K562 (cell line): ENCODE results near the gene TLE7. TPM values are rescaled to one million over a fixed set of nuclear protein-coding genes. Genes with fewer than 3 reads are reported as not detected.

Experiments
- ESRRA ChIP-seq: fragments of 450-650 bp; IDR thresholded peaks from 2 replicates; pipeline ENCODE4 v1.6.1; 2014; ENCODE audit warnings: low read depth, mild to moderate bottlenecking, moderate library complexity, borderline replicate concordance
- KLF13 ChIP-seq: fragments of 450-650 bp; IDR thresholded peaks from 2 replicates; pipeline ENCODE4 v1.6.1; 2016; ENCODE audit warnings: missing genetic modification characterization, low read depth, mild to moderate bottlenecking, missing compliant biosample characterization, moderate library complexity, borderline replicate concordance
- TCF7L2 ChIP-seq: fragments of 150-350 bp; IDR thresholded peaks from 2 replicates; pipeline ENCODE4 v1.6.1; 2016; ENCODE audit warnings: low read depth, mild to moderate bottlenecking, low read length, moderate library complexity
- ZNF445 ChIP-seq: fragments of 250-450 bp; sonication (Bioruptor Pico); IDR thresholded peaks from 2 replicates; pipeline ENCODE4 v1.4.0; 2020; ENCODE audit warnings: low read depth, mild to moderate bottlenecking, moderate library complexity
- ZNF507 ChIP-seq: conservative IDR thresholded peaks from 2 replicates; pipeline ENCODE4 v1.6.1; 2017; ENCODE audit warnings: missing genetic modification characterization, missing compliant biosample characterization
- polyA plus RNA-seq, 8 experiments: library from polyadenylated mRNA; depleted of rRNA in 4 of 8; stranded (reverse) in 5 of 8; unstranded in 3 of 8; fragments of >200 nt; fragmentation: Nextera tagmentation in 2 of 8; fragmentation: Illumina TruSeq in 1 of 8; extraction: Ambion mirVana in 2 of 8; extraction: Trizol in 1 of 8; gene quantifications; 2 replicates each; pipeline versions ENCODE4 v1.2.1 to v1.2.3, GENCODE V29; 2011 to 2014; ENCODE audit warnings: inconsistent platforms in 1 of 8, missing spikeins in 1 of 8
- total RNA-seq, 7 experiments: library from RNA; depleted of rRNA in 6 of 7; stranded (reverse); fragments of >200 nt in 6 of 7; fragmentation: Illumina TruSeq in 2 of 7; extraction: Trizol in 2 of 7; gene quantifications; 2 replicates each; pipeline versions ENCODE4 v1.2.1 to v1.2.3, GENCODE V29; 2011 to 2021; ENCODE audit warnings: low replicate concordance in 1 of 7
- TF ChIP-seq, protein P1 (sequence below), 2 experiments: fragments of 450-650 bp in 1 of 2; sonication (generic) in 1 of 2; formaldehyde crosslinking in 1 of 2; IDR thresholded peaks; 2 replicates each; pipeline versions ENCODE4 v1.7.1 to v1.9.0; 2016 to 2022; ENCODE audit warnings: inconsistent platforms in 1 of 2, mild to moderate bottlenecking in 1 of 2, missing genetic modification reagents in 1 of 2

The TLE7 gene
- total and polyA plus RNA-seq, 9 of the 15 experiments (the other 6 are each of a cell fraction or from before 2014, with no cell fraction given), result not detected

DNA sequence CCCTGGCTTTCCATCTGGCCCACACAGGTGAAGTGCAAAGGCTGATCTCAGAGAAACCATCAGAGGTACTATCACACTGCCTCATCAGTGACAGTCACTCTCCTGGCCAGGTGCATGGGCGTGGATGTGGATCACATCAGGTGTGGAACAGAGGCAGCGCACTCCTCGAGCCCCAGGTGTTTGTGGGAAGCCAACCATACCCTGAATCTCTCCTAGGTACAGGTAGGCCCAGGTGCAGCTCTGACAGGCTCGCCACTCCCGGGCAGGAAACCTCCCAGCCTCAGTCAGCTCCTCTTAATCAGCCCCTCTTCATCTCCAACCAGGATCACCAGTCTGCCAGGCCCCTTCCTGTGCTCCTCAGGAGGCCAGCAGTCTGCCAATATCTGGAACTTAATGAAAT, 31.7 kb downstream of the TLE7 start (continued):
- TF ChIP-seq, protein P1, sequence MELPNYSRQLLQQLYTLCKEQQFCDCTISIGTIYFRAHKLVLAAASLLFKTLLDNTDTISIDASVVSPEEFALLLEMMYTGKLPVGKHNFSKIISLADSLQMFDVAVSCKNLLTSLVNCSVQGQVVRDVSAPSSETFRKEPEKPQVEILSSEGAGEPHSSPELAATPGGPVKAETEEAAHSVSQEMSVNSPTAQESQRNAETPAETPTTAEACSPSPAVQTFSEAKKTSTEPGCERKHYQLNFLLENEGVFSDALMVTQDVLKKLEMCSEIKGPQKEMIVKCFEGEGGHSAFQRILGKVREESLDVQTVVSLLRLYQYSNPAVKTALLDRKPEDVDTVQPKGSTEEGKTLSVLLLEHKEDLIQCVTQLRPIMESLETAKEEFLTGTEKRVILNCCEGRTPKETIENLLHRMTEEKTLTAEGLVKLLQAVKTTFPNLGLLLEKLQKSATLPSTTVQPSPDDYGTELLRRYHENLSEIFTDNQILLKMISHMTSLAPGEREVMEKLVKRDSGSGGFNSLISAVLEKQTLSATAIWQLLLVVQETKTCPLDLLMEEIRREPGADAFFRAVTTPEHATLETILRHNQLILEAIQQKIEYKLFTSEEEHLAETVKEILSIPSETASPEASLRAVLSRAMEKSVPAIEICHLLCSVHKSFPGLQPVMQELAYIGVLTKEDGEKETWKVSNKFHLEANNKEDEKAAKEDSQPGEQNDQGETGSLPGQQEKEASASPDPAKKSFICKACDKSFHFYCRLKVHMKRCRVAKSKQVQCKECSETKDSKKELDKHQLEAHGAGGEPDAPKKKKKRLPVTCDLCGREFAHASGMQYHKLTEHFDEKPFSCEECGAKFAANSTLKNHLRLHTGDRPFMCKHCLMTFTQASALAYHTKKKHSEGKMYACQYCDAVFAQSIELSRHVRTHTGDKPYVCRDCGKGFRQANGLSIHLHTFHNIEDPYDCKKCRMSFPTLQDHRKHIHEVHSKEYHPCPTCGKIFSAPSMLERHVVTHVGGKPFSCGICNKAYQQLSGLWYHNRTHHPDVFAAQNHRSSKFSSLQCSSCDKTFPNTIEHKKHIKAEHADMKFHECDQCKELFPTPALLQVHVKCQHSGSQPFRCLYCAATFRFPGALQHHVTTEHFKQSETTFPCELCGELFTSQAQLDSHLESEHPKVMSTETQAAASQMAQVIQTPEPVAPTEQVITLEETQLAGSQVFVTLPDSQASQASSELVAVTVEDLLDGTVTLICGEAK (IDR thresholded peaks at IDR 0.05), result no peak
- TF ChIP-seq, protein P1 (CRISPR knock-in tag; IDR thresholded peaks at IDR 0.05), result no peak
- TF ChIP-seq ZNF507 (tag), result no peak
- TF ChIP-seq ESRRA, result no peak
- TF ChIP-seq ZNF445 (CRISPR knock-in tag), result no peak
- TF ChIP-seq TCF7L2, result no peak
- no peak for TF ChIP-seq KLF13 (tag)
